NCI-H345 treated with DMSO at 0.1 percent for 48 hours (cell line): ENCODE results near the gene C1QTNF4.
A peak's percentile ranks its signal among the peaks of the same experiment; 100 is the strongest.
"Not testable (repeated sequence)": the region's sequence is repeated elsewhere in the genome, so short reads cannot be mapped to it uniquely, and the experiment has no call there.

ENCODE experiments used
- DNase-seq: peaks from one replicate; lab custom pipeline; 2025; ENCODE audit not compliant: unreplicated experiment; lab: John Stamatoyannopoulos, UW

C1QTNF4 gene

GRCh38 chr11:47566149-47566698, 28.0 kb downstream of the C1QTNF4 start:
- DNase-seq, result no peak

DNA sequence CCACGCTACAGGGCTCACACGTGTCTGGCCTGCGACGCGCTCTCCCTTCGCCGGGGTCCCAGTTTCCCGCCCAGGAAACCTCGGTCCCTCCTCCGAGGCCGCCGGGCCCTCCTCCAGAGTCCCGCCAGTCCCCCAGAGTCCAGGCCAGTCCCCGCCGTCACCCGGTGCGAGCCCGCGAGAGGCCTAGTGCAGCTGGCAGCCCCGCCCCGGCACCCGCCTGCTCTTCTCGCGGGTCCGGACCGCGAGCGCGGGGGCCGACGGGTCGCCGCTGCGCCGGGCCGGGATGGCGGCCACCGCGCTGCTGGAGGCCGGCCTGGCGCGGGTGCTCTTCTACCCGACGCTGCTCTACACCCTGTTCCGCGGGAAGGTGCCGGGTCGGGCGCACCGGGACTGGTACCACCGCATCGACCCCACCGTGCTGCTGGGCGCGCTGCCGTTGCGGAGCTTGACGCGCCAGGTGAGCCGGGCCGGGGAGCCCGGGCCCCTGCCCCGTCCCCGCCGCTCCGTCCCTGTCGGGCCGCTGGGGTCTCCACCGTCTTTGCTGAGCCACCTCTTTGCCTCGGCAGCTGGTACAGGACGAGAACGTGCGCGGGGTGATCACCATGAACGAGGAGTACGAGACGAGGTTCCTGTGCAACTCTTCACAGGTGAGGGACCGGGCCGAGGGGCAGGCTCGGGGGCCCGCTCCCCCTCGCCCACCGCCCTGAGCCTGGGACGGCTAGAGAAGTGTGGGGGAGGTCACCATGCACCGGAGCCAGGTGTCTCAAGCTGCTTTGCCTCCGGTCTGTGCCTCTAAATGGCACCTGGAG, 28.7 kb downstream of the C1QTNF4 start, which contains the start of gene PTPMT1:
Gene PTPMT1, plus strand, starts transcription at position 260 of the 809 bp plus-strand sequence. Its CDS starts 24 bp downstream, at position 284.
- DNase-seq, result no peak

GRCh38 chr11:47564933-47565339, 29.3 kb downstream of the C1QTNF4 start:
- no peak for DNase-seq

- DNase-seq, result not testable (repeated sequence)
Observed at GRCh38 chr11:47564366-47564765, 29.8 kb downstream of the C1QTNF4 start.

GRCh38 chr11:47562393-47562792, 31.8 kb downstream of the C1QTNF4 start:
- not testable (repeated sequence) for DNase-seq

- no peak for DNase-seq
Observed at GRCh38 chr11:47560426-47560825, 33.8 kb downstream of the C1QTNF4 start.

GRCh38 chr11:47558695-47559094, 35.5 kb downstream of the C1QTNF4 start:
- no peak for DNase-seq

DNA sequence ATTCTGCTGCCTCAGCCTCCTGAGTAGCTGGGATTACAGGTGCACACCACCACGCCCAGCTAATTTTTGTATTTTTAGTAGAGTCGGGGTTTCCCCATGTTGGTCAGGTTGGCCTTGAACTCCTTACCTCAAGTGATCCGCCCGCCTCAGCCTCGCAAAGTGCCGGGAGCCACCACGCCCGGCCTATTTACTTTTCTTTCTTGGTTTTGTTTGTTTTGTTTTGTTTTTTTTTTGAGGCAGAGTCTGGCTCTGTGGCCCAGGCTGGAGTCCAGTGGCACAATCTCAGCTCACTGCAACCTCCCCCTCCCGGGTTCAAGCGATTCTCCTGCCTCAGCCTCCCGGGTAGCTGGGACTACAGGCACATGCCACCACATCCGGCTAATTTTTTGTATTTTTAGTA, 37.2 kb downstream of the C1QTNF4 start:
- not testable (repeated sequence) for DNase-seq

DNA sequence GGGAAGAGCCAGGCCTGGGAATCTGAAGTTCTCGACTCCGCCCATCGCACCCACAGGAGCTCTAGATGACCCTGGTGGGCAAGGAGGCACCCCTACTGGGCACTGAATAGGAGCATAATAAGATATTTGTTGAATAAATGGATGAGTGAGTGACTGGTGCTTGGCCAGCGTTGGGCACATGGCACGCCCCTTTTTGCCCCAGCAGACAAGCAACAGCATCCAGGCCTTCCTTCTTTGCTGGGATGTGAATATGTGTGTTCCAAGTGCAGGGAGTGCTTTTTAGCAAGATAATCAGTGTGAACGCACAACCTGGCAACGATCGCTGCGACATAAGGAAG, 40.8 kb downstream of the C1QTNF4 start:
- DNase-seq, result no peak

- DNase-seq, result peak; percentile 97
Observed at GRCh38 chr11:47552566-47553405, 41.4 kb downstream of the C1QTNF4 start, which contains the start of gene CELF1. Gene CELF1 (minus strand): TSS chr11:47553132. CDS start chr11:47499523, 53,609 bp downstream.

- no peak for DNase-seq
Observed at GRCh38 chr11:47552056-47552565, 42.1 kb downstream of the C1QTNF4 start.

DNA sequence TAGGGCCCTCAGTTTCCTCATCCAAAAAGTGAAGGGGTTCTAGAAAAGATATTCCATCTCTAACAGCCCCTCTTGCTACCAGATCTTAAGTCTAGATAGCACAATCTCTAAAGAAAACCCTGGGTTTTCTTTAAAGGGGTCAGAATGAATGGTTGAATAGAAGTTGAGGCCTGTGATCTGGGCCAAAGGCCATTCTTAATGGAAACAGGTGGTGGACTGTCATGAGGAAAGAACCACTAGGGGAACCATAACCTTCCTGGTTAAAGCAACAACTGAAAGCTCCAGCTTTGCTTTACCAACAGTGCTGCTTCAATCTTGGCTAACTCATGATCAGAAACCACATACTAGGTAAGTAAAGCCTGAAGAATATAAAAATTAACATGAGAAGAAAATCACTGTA, 43.1 kb downstream of the C1QTNF4 start:
- no peak for DNase-seq

DNA sequence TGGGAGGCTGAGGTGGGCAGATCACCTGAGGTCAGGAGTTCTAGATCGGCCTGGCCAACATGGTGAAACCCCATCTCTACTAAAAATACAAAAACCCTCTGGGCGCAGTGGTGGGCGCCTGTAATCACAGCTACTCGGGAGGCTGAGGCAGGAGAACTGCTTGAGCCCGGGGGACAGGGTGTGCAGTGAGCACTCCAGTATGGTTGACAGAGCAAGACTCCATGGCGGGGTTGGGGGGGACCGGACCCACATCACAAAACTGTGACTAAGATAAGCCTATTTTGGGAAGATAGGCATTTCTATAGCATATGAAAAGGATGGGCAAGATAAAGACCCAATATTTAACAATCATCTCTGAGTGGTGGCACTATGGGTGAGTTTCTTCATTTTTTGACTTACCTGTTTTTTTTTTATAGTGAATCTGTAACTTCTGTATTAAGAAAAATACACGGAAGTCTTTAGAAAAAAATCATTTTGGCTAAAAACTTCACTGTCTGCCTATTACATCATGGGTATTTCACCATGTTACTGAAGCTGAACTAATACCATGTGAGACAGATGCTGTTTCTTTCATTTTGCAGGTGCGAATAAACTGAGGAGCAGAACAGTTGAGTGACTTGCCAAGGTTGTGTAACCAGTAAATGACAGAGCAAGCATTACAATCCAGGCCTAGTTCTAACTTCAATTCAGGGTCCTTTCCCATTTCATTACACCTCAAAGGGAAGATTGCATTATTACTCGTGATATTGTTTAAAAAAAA, 43.7 kb downstream of the C1QTNF4 start:
- DNase-seq, result no peak

GRCh38 chr11:47546274-47546673, 47.9 kb downstream of the C1QTNF4 start:
- DNase-seq, result not testable (repeated sequence)

- DNase-seq, result no peak
Observed at GRCh38 chr11:47545298-47545697, 48.9 kb downstream of the C1QTNF4 start.

- no peak for DNase-seq
Observed at GRCh38 chr11:47541070-47541469, 53.1 kb downstream of the C1QTNF4 start.

- DNase-seq, result no peak
Observed at GRCh38 chr11:47539681-47540039, 54.6 kb downstream of the C1QTNF4 start.
